Gastroesophageal sphincter (tissue), 3 donors: Measurements from ENCODE around the gene ANKS1B.

Source experiments
- EP300 ChIP-seq: sonication (generic); formaldehyde crosslinking; IDR thresholded peaks from one replicate; pipeline ENCODE4 v1.6.1; 2017; ENCODE audit warnings: antibody characterized with exemption, mild to moderate bottlenecking
- POLR2A ChIP-seq, 2 donors: fragments of 450-650 bp; IDR thresholded peaks; one replicate each; pipeline ENCODE4 v1.6.1; 2017; ENCODE audit warnings: antibody characterized with exemption in 2 of 2, mild to moderate bottlenecking in 2 of 2, moderate library complexity in 1 of 2
- TF ChIP-seq, protein P1 (sequence below), 4 experiments: fragments of 200-600 bp in 2 of 4; fragments of 450-650 bp in 2 of 4; sonication (generic) in 1 of 4; IDR thresholded peaks; one replicate each; pipeline ENCODE4 v1.5.1; 2017 to 2019; ENCODE audit warnings: antibody characterized with exemption in 4 of 4, mild to moderate bottlenecking in 2 of 4, moderate library complexity in 2 of 4

DNA sequence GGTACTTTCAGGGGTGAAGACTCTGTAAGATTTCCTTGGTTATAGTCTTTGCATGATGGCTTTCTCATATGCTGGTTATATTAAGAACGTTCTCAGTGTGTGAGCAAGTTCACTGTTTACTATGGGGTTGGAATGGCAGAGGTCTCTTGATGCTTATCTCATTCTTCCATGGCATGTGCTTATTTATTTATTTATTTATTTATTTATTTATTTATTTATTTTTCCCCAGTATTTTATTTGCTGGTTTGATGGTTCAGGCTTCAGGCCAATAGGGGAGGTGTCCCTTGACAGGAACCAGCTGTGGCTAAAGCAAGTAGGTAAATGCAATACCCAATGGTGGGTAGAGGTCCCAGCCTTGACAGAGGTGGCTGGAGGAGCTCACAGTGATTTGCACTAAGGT is 498.5 kb downstream of the ANKS1B start:
- TF ChIP-seq, protein P1, sequence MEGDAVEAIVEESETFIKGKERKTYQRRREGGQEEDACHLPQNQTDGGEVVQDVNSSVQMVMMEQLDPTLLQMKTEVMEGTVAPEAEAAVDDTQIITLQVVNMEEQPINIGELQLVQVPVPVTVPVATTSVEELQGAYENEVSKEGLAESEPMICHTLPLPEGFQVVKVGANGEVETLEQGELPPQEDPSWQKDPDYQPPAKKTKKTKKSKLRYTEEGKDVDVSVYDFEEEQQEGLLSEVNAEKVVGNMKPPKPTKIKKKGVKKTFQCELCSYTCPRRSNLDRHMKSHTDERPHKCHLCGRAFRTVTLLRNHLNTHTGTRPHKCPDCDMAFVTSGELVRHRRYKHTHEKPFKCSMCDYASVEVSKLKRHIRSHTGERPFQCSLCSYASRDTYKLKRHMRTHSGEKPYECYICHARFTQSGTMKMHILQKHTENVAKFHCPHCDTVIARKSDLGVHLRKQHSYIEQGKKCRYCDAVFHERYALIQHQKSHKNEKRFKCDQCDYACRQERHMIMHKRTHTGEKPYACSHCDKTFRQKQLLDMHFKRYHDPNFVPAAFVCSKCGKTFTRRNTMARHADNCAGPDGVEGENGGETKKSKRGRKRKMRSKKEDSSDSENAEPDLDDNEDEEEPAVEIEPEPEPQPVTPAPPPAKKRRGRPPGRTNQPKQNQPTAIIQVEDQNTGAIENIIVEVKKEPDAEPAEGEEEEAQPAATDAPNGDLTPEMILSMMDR (IDR thresholded peaks at IDR 0.05): no peak
- TF ChIP-seq EP300 (no peak), POLR2A (IDR thresholded peaks at IDR 0.05) (no peak)
